HG03135 (cell line): ENCODE measurements around the gene FNDC10.
"Not testable (repeated sequence)": the region's sequence is repeated elsewhere in the genome, so short reads cannot be mapped to it uniquely, and the experiment has no call there.

ENCODE experiments used
- ATAC-seq: cut with Tn5 transposase; IDR thresholded peaks from one replicate; pipeline ENCODE4 v1.9.1; 2021; ENCODE audit warnings: mild to moderate bottlenecking, moderate library complexity; ENCODE audit not compliant: unreplicated experiment

FNDC10 gene

DNA sequence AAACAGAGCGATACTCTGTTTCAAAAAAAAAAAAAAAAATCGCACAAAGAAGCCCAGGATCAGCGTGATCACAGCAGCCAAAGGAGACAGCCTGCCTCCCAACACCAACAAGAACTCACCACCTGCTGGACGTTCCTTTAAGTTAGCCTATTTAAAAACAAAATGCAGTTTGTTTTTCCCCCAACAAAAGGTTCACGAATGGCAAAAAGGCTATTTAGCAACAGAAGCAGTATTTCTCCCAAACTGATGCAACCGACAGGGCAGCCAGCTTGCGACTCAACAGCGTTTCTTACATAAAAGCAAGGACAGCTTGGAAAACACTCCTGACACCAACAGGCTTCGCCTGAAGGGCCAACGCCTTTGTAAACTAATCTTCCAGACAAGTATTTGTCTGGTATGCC lies 32.0 kb downstream of the FNDC10 start:
- ATAC-seq, result no peak

DNA sequence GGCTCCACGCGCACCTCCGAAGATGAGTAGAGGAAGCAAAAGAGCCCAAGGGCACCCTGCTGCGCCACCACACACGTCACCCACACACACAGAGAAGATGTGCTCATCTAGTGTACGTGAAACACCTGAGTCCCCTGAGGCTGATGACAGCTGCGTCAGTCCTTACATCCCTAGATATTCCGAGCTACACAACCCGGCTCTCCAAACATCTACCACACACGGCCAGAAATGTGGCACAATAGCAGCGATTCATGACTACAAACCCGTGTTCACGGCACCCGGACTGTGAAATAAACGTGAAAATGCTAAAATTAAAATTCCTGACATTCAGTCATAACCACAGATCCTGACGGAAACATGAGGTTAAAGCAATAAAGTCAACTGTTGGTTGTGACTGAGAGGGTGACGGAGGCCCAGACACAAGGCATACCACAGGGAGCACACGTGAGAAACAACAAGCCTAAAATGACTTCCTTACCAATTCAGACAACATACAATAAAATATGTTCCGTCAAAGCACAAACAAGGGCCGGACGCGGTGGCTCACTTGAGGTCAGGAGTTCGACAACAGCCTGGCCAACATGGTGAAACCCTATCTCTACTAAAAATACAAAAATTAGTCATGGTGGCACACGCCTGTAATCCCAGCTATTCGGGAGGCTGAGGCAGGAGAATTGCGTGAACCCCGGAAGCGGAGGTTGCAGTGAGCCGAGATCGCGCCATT lies 32.6 kb downstream of the FNDC10 start:
- ATAC-seq, result no peak

GRCh38 chr1:1565340-1565739 lies 34.6 kb downstream of the FNDC10 start:
- no peak for ATAC-seq

- no peak for ATAC-seq
Observed at GRCh38 chr1:1564268-1564667, 35.7 kb downstream of the FNDC10 start.

GRCh38 chr1:1563688-1564087 lies 36.2 kb downstream of the FNDC10 start:
- no peak for ATAC-seq

DNA sequence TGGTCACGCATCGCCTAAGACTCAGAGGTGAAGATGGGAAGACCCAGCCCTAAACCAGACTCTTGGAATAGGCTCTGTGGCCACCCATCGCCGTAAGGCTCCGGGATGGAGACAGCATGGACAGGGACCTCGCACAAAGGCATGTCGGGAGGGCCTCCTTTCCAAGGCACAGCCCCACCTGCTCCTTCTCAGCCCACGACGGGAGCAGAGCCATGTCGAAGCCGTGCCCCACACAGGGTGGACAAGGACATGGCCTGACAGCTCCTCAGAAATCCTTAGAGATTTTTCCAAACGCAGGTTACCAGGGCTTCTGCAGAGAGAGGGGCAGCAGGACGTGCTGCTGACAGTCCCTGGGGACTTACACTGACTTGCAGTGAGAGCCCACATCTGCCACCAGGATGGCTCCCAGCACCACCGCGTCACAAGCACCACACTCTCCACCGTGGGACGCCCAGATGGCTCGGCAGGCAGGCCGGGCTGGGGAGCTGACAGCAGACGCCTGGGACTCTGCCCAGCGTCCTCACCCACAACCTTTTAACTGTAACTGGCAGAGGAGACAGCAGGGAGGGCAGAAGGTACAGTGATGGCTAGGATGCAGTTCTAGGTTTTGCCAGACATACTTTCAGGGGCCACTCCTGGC lies 37.3 kb downstream of the FNDC10 start:
- no peak for ATAC-seq

DNA sequence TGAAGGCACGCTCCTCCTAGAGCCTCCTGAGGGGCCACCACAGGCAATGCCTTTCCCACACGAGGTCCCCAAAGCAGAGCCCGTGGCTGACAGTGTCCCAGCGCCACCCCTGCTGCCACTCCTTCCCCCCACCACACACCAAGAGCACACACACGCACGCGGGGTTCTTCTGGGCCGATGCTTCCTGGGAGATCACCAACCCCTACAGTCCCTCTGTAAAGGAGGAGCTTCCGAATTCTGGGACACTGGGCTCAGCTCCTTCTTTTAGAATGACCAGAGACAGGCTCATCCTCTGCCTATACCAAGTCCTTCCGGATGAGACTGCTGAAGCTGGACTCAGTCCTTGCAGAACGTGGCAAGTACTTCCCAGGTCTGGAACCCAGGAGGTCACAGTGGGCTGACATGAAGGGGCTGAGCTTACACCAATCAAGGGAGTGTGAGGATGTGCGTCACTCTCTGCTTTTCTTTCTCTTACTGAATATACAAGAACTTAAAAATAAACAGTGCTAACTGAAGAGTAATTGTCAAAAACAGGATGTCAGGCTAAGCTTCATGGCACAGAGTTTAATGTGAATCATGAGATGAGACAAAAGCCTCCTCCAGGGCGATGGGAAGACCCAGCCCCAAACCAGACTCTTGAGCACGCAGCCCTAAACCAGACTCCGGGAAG lies 38.0 kb downstream of the FNDC10 start:
- ATAC-seq, result no peak

DNA sequence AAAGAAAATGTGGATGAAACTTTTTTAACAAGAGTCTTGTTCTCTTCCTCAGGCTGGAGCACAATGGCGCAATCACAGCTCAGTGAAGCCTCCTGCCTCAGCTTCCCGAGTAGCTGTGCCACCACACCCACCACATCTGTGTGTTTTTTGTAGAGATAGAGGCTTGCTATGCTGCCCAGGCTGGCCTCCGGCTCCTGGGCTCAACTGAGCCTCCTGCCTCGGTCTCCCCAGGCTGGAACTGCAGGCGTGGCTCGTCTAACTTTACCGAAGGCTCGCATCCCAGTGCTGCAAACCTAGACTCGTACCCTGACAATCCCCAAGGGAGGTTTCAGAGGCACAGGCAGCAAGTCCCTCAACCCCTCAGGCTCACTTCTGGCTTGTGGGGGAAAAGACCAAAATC lies 39.8 kb downstream of the FNDC10 start:
- no peak for ATAC-seq

DNA sequence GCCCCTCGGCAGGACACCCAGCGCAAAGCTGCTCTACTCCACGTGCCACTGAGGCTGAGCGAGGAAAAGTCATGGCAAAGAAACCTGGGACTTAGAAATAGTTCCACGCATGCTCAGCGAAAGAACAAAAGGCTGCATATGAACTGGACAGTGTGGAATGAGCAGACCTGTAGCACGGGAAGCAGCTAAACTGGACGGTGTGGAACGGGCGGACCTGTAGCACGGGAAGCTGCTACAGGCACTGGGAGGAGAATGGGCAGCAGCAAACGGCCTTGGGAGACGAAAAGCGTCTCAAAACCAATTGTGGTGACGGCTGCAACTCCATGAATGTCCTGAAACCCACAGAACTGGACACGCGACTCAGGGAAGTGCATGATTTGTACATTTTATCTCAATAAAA lies 40.9 kb downstream of the FNDC10 start:
- no peak for ATAC-seq

GRCh38 chr1:1558591-1558990 lies 41.3 kb downstream of the FNDC10 start:
- ATAC-seq, result no peak

DNA sequence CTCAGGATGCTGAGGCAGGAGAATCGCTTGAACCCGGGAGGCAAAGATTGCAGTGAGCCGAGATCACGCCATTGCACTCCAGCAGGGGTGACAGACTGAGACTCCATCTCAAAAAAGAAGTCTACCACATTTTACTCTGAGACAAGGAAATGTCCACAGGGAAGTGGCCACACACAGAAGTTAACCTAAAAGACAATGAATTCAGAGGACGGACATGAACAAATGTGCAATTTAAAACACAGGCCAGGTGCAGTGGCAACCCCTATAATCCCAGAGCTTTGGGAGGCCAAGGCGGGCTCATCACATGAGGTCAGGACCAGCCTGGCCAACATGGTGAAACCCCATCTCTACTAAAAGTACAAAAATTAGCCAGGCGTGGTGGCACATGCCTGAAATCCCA lies 42.2 kb downstream of the FNDC10 start:
- ATAC-seq, result not testable (repeated sequence)

DNA sequence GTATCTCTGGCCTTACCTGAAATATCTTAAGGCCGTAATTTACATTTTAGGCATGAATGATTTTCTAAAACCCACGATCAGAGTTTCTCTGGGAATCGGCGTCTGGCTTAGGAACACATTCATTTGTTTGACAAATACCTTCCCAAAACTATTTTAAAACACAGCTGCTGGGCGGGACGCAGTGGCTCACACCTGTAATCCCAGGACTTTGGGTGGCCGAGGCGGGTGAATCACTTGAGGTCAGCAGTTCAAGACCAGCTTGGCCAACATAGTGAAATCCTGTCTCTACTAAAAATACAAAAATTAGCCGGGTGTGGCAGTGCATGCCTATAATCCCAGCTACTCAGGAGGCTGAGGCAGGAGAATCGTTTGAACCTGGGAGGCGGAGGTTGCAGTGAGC lies 43.0 kb downstream of the FNDC10 start:
- ATAC-seq, result not testable (repeated sequence)

GRCh38 chr1:1556505-1556904 lies 43.4 kb downstream of the FNDC10 start:
- no peak for ATAC-seq

DNA sequence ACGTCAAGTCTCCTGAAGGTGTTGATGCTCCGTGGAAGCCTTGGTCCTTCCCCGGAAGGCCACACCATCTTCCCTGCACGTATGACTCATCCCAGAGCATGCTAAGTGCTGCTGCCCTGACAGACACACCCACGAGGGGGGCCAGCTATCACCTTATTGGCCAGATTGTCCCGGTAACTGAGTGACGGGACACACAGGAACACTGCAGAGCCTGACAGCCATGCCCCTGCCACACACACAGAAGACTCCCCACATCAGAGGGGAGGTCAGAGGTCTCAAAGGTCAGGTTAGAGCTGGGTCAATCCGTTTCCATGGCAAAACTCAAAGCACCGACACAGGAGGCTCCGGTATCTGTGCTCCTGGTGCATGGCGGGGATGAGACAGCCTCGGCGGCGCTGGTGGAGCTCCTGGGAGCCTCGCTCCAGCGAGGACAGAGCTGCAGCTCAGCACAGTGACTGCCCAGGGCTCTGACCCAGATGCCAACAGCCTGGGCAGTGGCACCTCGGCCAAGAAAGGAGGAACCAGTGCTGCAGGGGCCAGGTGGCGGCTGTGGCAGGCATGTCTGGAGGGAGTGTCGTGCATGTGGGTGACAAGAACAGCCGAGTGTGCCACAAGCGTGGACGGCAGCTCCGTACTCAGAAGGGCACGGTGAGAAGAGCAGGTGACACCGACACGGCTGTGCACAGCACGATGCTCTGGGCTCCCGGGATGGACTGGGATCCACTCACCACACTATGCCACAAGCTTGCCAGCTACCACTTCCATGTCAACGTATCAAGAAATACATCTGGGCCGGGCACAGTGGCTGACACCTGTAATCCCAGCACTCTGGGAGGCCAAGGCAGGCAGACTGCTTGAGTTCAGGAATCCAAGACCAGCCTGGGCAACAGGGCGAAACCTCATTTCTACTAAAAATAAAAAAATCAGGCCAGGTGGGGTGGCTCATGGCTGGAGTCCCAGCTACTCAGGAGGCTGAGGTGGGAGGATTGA lies 44.7 kb downstream of the FNDC10 start:
- no peak for ATAC-seq

- ATAC-seq, result no peak
Observed at GRCh38 chr1:1554550-1554925, 45.4 kb downstream of the FNDC10 start.

- ATAC-seq, result no peak
Observed at GRCh38 chr1:1553821-1554494, 46.0 kb downstream of the FNDC10 start.

DNA sequence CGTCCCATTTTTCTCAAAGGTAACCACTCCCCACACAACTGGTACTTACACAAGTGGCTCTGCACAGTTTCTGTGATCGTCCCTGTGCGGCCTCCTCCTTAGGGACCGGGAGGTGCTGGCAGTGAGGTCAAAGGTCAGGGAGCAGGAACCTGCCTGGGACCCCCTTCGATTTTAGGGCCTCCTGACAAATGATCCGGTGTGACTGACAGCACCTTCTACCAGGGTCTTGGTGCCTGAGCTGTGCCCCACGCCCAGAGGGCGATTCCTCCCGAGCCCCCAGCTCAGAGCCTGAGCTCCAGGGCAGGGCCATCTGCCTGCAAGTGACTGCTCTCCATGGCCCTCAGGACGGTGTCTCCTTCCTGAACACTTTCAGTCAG lies 47.7 kb downstream of the FNDC10 start:
- no peak for ATAC-seq

GRCh38 chr1:1551524-1552262 lies 48.2 kb downstream of the FNDC10 start:
- ATAC-seq, result no peak

GRCh38 chr1:1550591-1551432 lies 49.1 kb downstream of the FNDC10 start:
- no peak for ATAC-seq
